ENCODE measurements around the gene MLEC.

DNA sequence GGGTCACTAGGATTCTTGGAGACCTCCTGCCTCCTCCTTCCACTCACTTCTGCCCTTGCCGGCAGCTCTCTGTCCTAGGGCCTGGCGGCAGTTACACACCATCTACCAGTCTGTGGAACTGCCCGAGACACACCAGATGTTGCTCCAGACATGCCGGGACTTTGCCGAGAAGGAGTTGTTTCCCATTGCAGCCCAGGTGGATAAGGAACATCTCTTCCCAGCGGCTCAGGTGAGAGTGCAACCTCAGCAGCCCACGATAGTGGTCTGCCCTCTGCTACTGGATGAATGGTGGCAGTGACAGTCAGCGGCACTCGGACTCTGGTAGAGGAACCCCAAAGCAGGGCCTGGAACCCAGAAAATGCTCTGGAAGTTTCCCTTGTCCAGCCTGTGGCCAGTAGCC is 40.0 kb downstream of the MLEC start:
- TF ChIP-seq, protein P1, sequence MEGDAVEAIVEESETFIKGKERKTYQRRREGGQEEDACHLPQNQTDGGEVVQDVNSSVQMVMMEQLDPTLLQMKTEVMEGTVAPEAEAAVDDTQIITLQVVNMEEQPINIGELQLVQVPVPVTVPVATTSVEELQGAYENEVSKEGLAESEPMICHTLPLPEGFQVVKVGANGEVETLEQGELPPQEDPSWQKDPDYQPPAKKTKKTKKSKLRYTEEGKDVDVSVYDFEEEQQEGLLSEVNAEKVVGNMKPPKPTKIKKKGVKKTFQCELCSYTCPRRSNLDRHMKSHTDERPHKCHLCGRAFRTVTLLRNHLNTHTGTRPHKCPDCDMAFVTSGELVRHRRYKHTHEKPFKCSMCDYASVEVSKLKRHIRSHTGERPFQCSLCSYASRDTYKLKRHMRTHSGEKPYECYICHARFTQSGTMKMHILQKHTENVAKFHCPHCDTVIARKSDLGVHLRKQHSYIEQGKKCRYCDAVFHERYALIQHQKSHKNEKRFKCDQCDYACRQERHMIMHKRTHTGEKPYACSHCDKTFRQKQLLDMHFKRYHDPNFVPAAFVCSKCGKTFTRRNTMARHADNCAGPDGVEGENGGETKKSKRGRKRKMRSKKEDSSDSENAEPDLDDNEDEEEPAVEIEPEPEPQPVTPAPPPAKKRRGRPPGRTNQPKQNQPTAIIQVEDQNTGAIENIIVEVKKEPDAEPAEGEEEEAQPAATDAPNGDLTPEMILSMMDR (IDR thresholded peaks at IDR 0.05), result no peak
- no peak for TF ChIP-seq EZH2 (IDR thresholded peaks at IDR 0.05)
- TF ChIP-seq EZH2phosphoT487 (IDR thresholded peaks at IDR 0.05), result no peak

All from neural progenitor cell (in vitro differentiated cells).